Right renal pelvis (tissue), 4 donors: Measurements from ENCODE around the gene NINJ2. TPM values are rescaled to one million over a fixed set of nuclear protein-coding genes. Genes with fewer than 3 reads are reported as not detected.
"Not testable (repeated sequence)": the region's sequence is repeated elsewhere in the genome, so short reads cannot be mapped to it uniquely, and the experiment has no call there.

Source experiments
- DNase-seq, 4 donors: peaks; one replicate each; pipeline ENCODE4 v3.0.0-alpha.2; 2013; ENCODE audit warnings: low read depth in 4 of 4, low spot score in 3 of 4, missing footprints in 1 of 4
- polyA plus RNA-seq, 4 donors: library from polyadenylated mRNA; unstranded; fragments of 120-200 nt; gene quantifications; one replicate each; pipeline ENCODE4 v1.2.1, GENCODE V29; 2013; ENCODE audit not compliant: insufficient read length in 4 of 4

The NINJ2 gene
- 1 to 10 TPM in 3 of 4 donors, under 1 TPM in 1; 0.93 to 1.4 (median 1.4) TPM for polyA plus RNA-seq

- DNase-seq, result no peak
Measured at GRCh38 chr12:663293-663871, at the start of gene NINJ2. Gene NINJ2, minus strand, starts transcription at chr12:663445. Its CDS starts 85 bp downstream, at chr12:663360.

- DNase-seq, result no peak
Measured at GRCh38 chr12:712172-712863, 49.1 kb upstream of the NINJ2 start.

GRCh38 chr12:709455-710020 is 46.3 kb upstream of the NINJ2 start:
- no peak for DNase-seq

- DNase-seq, result not testable (repeated sequence)
Measured at GRCh38 chr12:708084-708483, 44.8 kb upstream of the NINJ2 start.

GRCh38 chr12:704516-705242 is 41.4 kb upstream of the NINJ2 start:
- no peak for DNase-seq

GRCh38 chr12:701896-702539 is 38.8 kb upstream of the NINJ2 start:
- no peak for DNase-seq

- DNase-seq, result no peak
Measured at GRCh38 chr12:700016-700415, 36.8 kb upstream of the NINJ2 start.

- not testable (repeated sequence) for DNase-seq
Measured at GRCh38 chr12:698222-698621, 35.0 kb upstream of the NINJ2 start.

GRCh38 chr12:697481-697880 is 34.2 kb upstream of the NINJ2 start:
- DNase-seq, result no peak

GRCh38 chr12:694734-695503 is 31.7 kb upstream of the NINJ2 start:
- DNase-seq, result no peak

- no peak for DNase-seq
Measured at GRCh38 chr12:693934-694533, 30.8 kb upstream of the NINJ2 start.

- no peak for DNase-seq
Measured at GRCh38 chr12:692274-692673, 29.0 kb upstream of the NINJ2 start.

- no peak for DNase-seq
Measured at GRCh38 chr12:690466-690865, 27.2 kb upstream of the NINJ2 start.

GRCh38 chr12:685388-685787 is 22.1 kb upstream of the NINJ2 start:
- DNase-seq, result no peak

GRCh38 chr12:684416-684815 is 21.2 kb upstream of the NINJ2 start:
- DNase-seq, result no peak

GRCh38 chr12:681568-682256 is 18.5 kb upstream of the NINJ2 start:
- DNase-seq, result no peak

GRCh38 chr12:678747-679712 is 15.8 kb upstream of the NINJ2 start:
- no peak for DNase-seq

GRCh38 chr12:675562-675961 is 12.3 kb upstream of the NINJ2 start:
- DNase-seq, result no peak
